Neural progenitor cell (in vitro differentiated cells): Measurements from ENCODE around the gene HAL.

Experiments used
- CTCF ChIP-seq: fragments of 200-600 bp; sonication (generic); IDR thresholded peaks from 2 replicates; pipeline ENCODE4 v1.5.1; 2017; ENCODE audit warnings: antibody characterized with exemption, mild to moderate bottlenecking
- EZH2 ChIP-seq: fragments of 200-600 bp; sonication (generic); IDR thresholded peaks from 2 replicates; pipeline ENCODE4 v1.6.1; 2017; ENCODE audit warnings: antibody characterized with exemption, mild to moderate bottlenecking, moderate library complexity

DNA sequence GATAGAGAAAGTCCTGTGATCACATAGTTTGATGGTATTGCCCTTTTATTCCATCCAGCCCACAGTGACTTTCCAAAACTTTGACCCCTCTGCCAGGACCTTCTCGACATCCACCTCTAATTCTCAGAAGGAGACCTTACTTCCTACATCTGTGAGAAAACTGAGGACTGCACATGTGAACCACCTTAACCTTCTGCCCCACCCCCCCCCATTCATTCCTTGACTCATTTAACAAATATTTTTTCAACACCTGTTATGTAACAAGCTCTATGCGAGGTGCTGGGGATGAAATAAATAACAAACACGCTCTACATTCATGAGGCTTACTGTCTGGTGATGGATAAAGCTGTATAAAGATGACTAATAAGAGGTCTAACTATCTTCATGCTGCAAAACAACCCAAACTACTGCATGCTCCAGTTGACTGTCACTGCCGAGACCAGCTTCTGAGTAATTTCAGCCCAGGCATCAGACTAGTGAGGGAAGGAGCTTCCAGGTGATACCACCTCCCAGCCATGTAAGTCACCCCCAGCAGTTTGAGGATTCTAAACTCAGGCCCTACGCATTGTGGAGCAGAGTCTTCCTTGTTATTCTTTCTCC lies 1.9 kb upstream of the HAL start:
- TF ChIP-seq EZH2 (no peak), CTCF (no peak)
